H1 (cell line): ENCODE results near the gene OSM. TPM values are rescaled to one million over a fixed set of nuclear protein-coding genes. Genes with fewer than 3 reads are reported as not detected.

Source experiments
- ATF3 ChIP-seq: IDR thresholded peaks from 2 replicates; pipeline ENCODE4 v1.6.1; 2011; ENCODE audit warnings: low read depth, mild to moderate bottlenecking, low read length; ENCODE audit not compliant: insufficient read depth
- CBX5 ChIP-seq: fragments of 300-800, 300-1000 bp; sonication (generic); IDR thresholded peaks from 2 replicates; pipeline ENCODE4 v1.7.1; 2016; ENCODE audit warnings: antibody characterized with exemption, low read length, low read depth
- CREB1 ChIP-seq: IDR thresholded peaks from 2 replicates; pipeline ENCODE4 v1.6.1; 2012; ENCODE audit warnings: inconsistent platforms
- PHF8 ChIP-seq: fragments of 200-600 bp; sonication (generic); conservative IDR thresholded peaks from 2 replicates; pipeline ENCODE4 v1.7.1; 2012; ENCODE audit warnings: low read depth, mild to moderate bottlenecking, inconsistent platforms, low read length, moderate library complexity
- POLR2AphosphoS5 ChIP-seq: IDR thresholded peaks from 2 replicates; pipeline ENCODE4 v1.6.1; 2011; ENCODE audit warnings: low read depth, low read length
- polyA plus RNA-seq, 7 experiments: library from polyadenylated mRNA; depleted of rRNA in 3 of 7; stranded (reverse) in 5 of 7; unstranded in 2 of 7; fragments of >200 nt in 5 of 7; fragments of 200-250 nt in 2 of 7; gene quantifications; 1 replicate in 5 of 7; 2 replicates in 1 of 7; 4 replicates in 1 of 7; pipeline versions ENCODE4 v1.2.1 to v1.2.3, GENCODE V29; 2011 to 2013; ENCODE audit warnings: missing spikeins in 2 of 7, mixed read lengths in 2 of 7
- total RNA-seq: library from RNA; stranded (reverse); fragmentation: NEBNext Ultra II Directional; extraction: Animal tissue kit (Norgen Biotek cat#: 25700); gene quantifications from 2 replicates; pipeline ENCODE4 v1.2.1, GENCODE V29; 2021
- TF ChIP-seq, protein P1 (sequence below): fragments of 300-600 bp; sonication (generic); IDR thresholded peaks from 2 replicates; pipeline ENCODE4 v1.7.1; 2012; ENCODE audit warnings: low read length, moderate library complexity, mild to moderate bottlenecking, inconsistent platforms; ENCODE audit not compliant: insufficient replicate concordance

Gene OSM
- total and polyA plus RNA-seq, 2 of the 8 experiments (the other 6 are each of a cell fraction or from before 2014, with no cell fraction given), result not detected

- TF ChIP-seq, protein P1, sequence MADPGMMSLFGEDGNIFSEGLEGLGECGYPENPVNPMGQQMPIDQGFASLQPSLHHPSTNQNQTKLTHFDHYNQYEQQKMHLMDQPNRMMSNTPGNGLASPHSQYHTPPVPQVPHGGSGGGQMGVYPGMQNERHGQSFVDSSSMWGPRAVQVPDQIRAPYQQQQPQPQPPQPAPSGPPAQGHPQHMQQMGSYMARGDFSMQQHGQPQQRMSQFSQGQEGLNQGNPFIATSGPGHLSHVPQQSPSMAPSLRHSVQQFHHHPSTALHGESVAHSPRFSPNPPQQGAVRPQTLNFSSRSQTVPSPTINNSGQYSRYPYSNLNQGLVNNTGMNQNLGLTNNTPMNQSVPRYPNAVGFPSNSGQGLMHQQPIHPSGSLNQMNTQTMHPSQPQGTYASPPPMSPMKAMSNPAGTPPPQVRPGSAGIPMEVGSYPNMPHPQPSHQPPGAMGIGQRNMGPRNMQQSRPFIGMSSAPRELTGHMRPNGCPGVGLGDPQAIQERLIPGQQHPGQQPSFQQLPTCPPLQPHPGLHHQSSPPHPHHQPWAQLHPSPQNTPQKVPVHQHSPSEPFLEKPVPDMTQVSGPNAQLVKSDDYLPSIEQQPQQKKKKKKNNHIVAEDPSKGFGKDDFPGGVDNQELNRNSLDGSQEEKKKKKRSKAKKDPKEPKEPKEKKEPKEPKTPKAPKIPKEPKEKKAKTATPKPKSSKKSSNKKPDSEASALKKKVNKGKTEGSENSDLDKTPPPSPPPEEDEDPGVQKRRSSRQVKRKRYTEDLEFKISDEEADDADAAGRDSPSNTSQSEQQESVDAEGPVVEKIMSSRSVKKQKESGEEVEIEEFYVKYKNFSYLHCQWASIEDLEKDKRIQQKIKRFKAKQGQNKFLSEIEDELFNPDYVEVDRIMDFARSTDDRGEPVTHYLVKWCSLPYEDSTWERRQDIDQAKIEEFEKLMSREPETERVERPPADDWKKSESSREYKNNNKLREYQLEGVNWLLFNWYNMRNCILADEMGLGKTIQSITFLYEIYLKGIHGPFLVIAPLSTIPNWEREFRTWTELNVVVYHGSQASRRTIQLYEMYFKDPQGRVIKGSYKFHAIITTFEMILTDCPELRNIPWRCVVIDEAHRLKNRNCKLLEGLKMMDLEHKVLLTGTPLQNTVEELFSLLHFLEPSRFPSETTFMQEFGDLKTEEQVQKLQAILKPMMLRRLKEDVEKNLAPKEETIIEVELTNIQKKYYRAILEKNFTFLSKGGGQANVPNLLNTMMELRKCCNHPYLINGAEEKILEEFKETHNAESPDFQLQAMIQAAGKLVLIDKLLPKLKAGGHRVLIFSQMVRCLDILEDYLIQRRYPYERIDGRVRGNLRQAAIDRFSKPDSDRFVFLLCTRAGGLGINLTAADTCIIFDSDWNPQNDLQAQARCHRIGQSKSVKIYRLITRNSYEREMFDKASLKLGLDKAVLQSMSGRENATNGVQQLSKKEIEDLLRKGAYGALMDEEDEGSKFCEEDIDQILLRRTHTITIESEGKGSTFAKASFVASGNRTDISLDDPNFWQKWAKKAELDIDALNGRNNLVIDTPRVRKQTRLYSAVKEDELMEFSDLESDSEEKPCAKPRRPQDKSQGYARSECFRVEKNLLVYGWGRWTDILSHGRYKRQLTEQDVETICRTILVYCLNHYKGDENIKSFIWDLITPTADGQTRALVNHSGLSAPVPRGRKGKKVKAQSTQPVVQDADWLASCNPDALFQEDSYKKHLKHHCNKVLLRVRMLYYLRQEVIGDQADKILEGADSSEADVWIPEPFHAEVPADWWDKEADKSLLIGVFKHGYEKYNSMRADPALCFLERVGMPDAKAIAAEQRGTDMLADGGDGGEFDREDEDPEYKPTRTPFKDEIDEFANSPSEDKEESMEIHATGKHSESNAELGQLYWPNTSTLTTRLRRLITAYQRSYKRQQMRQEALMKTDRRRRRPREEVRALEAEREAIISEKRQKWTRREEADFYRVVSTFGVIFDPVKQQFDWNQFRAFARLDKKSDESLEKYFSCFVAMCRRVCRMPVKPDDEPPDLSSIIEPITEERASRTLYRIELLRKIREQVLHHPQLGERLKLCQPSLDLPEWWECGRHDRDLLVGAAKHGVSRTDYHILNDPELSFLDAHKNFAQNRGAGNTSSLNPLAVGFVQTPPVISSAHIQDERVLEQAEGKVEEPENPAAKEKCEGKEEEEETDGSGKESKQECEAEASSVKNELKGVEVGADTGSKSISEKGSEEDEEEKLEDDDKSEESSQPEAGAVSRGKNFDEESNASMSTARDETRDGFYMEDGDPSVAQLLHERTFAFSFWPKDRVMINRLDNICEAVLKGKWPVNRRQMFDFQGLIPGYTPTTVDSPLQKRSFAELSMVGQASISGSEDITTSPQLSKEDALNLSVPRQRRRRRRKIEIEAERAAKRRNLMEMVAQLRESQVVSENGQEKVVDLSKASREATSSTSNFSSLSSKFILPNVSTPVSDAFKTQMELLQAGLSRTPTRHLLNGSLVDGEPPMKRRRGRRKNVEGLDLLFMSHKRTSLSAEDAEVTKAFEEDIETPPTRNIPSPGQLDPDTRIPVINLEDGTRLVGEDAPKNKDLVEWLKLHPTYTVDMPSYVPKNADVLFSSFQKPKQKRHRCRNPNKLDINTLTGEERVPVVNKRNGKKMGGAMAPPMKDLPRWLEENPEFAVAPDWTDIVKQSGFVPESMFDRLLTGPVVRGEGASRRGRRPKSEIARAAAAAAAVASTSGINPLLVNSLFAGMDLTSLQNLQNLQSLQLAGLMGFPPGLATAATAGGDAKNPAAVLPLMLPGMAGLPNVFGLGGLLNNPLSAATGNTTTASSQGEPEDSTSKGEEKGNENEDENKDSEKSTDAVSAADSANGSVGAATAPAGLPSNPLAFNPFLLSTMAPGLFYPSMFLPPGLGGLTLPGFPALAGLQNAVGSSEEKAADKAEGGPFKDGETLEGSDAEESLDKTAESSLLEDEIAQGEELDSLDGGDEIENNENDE, result no peak
- TF ChIP-seq CBX5 (no peak), ATF3 (no peak), CREB1 (no peak), POLR2AphosphoS5 (no peak), PHF8 (no peak)
These were observed at the start of gene OSM (continued) for GRCh38 chr22:30266445-30267381.
